Immature natural killer cell (primary cell): ENCODE data around the gene CCL24. TPM values are rescaled to one million over a fixed set of nuclear protein-coding genes. Genes with fewer than 3 reads are reported as not detected.
"Not testable (repeated sequence)": the region's sequence is repeated elsewhere in the genome, so short reads cannot be mapped to it uniquely, and the experiment has no call there.

Source experiments
- DNase-seq, 3 donors: peaks; one replicate each; pipeline ENCODE4 v3.0.0; 2022; ENCODE audit warnings: mixed read lengths in 1 of 3
- H3K27ac Mint-ChIP-seq, 6 donors: one replicate each; pipeline ENCODE4 v1.8.0; 2020; ENCODE audit warnings: mixed read lengths in 6 of 6, mild to moderate bottlenecking in 5 of 6, inconsistent platforms in 4 of 6, moderate library complexity in 3 of 6
- H3K27me3 Mint-ChIP-seq, 3 donors: one replicate each; pipeline ENCODE4 v1.8.0; 2020 to 2021; ENCODE audit warnings: low read depth in 3 of 3, mild to moderate bottlenecking in 3 of 3, mixed read lengths in 3 of 3, moderate library complexity in 3 of 3, inconsistent platforms in 1 of 3
- H3K36me3 Mint-ChIP-seq, 3 donors: one replicate each; pipeline ENCODE4 v1.8.0; 2020; ENCODE audit warnings: mixed read lengths in 3 of 3, inconsistent platforms in 2 of 3, mild to moderate bottlenecking in 2 of 3
- H3K4me1 Mint-ChIP-seq, 2 donors: one replicate each; pipeline ENCODE4 v1.8.0; 2020; ENCODE audit warnings: inconsistent platforms in 2 of 2, mild to moderate bottlenecking in 2 of 2, mixed read lengths in 2 of 2, moderate library complexity in 1 of 2
- H3K4me3 Mint-ChIP-seq, 5 donors: one replicate each; pipeline ENCODE4 v1.8.0; 2020; ENCODE audit warnings: mild to moderate bottlenecking in 5 of 5, mixed read lengths in 5 of 5, inconsistent platforms in 3 of 5, moderate library complexity in 3 of 5
- H3K9me3 Mint-ChIP-seq, 6 donors: one replicate each; pipeline ENCODE4 v1.8.0; 2020; ENCODE audit warnings: mild to moderate bottlenecking in 6 of 6, mixed read lengths in 6 of 6, inconsistent platforms in 4 of 6, moderate library complexity in 3 of 6
- polyA plus RNA-seq, 3 donors: library from polyadenylated mRNA; unstranded; fragments of 300-500 nt; fragmentation: Illumina TruSeq; gene quantifications; one replicate each; pipeline ENCODE4 v1.2.3, GENCODE V29; 2021

The CCL24 gene
- polyA plus RNA-seq, 3 donors from 2014 or later, result not detected

- DNase-seq, H3K4me1 Mint-ChIP-seq, H3K9me3 Mint-ChIP-seq, H3K4me3 Mint-ChIP-seq, H3K27me3 Mint-ChIP-seq, H3K36me3 Mint-ChIP-seq: not testable (repeated sequence)
- peak overlapping the region in 1 of 6 donors; percentile 46 for H3K27ac Mint-ChIP-seq
Observed at GRCh38 chr7:75838281-75838930, 24.8 kb upstream of the CCL24 start.

GRCh38 chr7:75836798-75837197 is 23.2 kb upstream of the CCL24 start:
- peaks cover 0 to 1% (median 0%) of the 10 kb centered on the region in 6 donors for H3K9me3 Mint-ChIP-seq
- peaks cover 0 to 4% (median 0%) of the 10 kb centered on the region in 3 donors for H3K27me3 Mint-ChIP-seq
- H3K27ac Mint-ChIP-seq, result no peak overlapping the region
- no peaks in the 10 kb centered on the region for H3K4me1 Mint-ChIP-seq
- no peaks in the 10 kb centered on the region for H3K36me3 Mint-ChIP-seq
- H3K4me3 Mint-ChIP-seq, result no peak overlapping the region
- no peak for DNase-seq

GRCh38 chr7:75835688-75836285 is 22.2 kb upstream of the CCL24 start:
- DNase-seq, result no peak
- peaks cover 0 to 4% (median 0%) of the 10 kb centered on the region in 3 donors for H3K27me3 Mint-ChIP-seq

GRCh38 chr7:75833662-75834061 is 20.1 kb upstream of the CCL24 start:
- not testable (repeated sequence) for DNase-seq, H3K36me3 Mint-ChIP-seq, H3K27me3 Mint-ChIP-seq, H3K27ac Mint-ChIP-seq, H3K4me1 Mint-ChIP-seq, H3K4me3 Mint-ChIP-seq, H3K9me3 Mint-ChIP-seq

More at GRCh38 chr7:75835688-75836285, 22.2 kb upstream of the CCL24 start:
- peaks cover 0 to 1% (median 0%) of the 10 kb centered on the region in 6 donors for H3K9me3 Mint-ChIP-seq
- H3K27ac Mint-ChIP-seq, result no peak overlapping the region
- no peaks in the 10 kb centered on the region for H3K36me3 Mint-ChIP-seq
- H3K4me3 Mint-ChIP-seq, result no peak overlapping the region
- H3K4me1 Mint-ChIP-seq, result no peaks in the 10 kb centered on the region

GRCh38 chr7:75830978-75831377 is 17.4 kb upstream of the CCL24 start:
- H3K27ac Mint-ChIP-seq, result no peak overlapping the region
- H3K4me3 Mint-ChIP-seq, result no peak overlapping the region
- no peaks in the 10 kb centered on the region for H3K36me3 Mint-ChIP-seq
- H3K4me1 Mint-ChIP-seq, result no peaks in the 10 kb centered on the region
- H3K9me3 Mint-ChIP-seq, result no peaks in the 10 kb centered on the region
- DNase-seq, result no peak
- peaks cover 0 to 1% (median 0%) of the 10 kb centered on the region in 3 donors for H3K27me3 Mint-ChIP-seq

- H3K36me3 Mint-ChIP-seq, H3K4me1 Mint-ChIP-seq, DNase-seq, H3K9me3 Mint-ChIP-seq, H3K27me3 Mint-ChIP-seq, H3K4me3 Mint-ChIP-seq: not testable (repeated sequence)
- peak overlapping the region in 1 of 6 donors; percentile 61 for H3K27ac Mint-ChIP-seq
Observed at GRCh38 chr7:75829656-75830055, 16.1 kb upstream of the CCL24 start.

- Mint-ChIP-seq H3K9me3 (no peaks in the 10 kb centered on the region), H3K36me3 (no peaks in the 10 kb centered on the region), H3K27me3 (peaks cover 0 to 13% (median 4%) of the 10 kb centered on the region in 3 donors), H3K4me1 (no peaks in the 10 kb centered on the region), H3K4me3 (no peak overlapping the region), H3K27ac (no peak overlapping the region)
- no peak for DNase-seq
Observed at GRCh38 chr7:75823198-75823910, 9.7 kb upstream of the CCL24 start.

GRCh38 chr7:75820688-75821087 is 7.1 kb upstream of the CCL24 start:
- Mint-ChIP-seq H3K4me1 (no peaks in the 10 kb centered on the region), H3K27ac (peak overlapping the region in 2 of 6 donors; percentile 21 to 31), H3K27me3 (peaks cover 0 to 16% (median 4%) of the 10 kb centered on the region in 3 donors), H3K36me3 (no peaks in the 10 kb centered on the region), H3K4me3 (no peak overlapping the region), H3K9me3 (no peaks in the 10 kb centered on the region)
- no peak for DNase-seq

GRCh38 chr7:75819711-75820110 is 6.1 kb upstream of the CCL24 start:
- no peak overlapping the region for H3K4me3 Mint-ChIP-seq
- H3K4me1 Mint-ChIP-seq, result no peaks in the 10 kb centered on the region
- H3K27ac Mint-ChIP-seq, result no peak overlapping the region
- no peak for DNase-seq
- peaks cover 0 to 16% (median 4%) of the 10 kb centered on the region in 3 donors for H3K27me3 Mint-ChIP-seq
- H3K36me3 Mint-ChIP-seq, result no peaks in the 10 kb centered on the region
- no peaks in the 10 kb centered on the region for H3K9me3 Mint-ChIP-seq

- Mint-ChIP-seq H3K36me3 (no peaks in the 10 kb centered on the region), H3K4me3 (no peak overlapping the region), H3K4me1 (no peaks in the 10 kb centered on the region), H3K27ac (no peak overlapping the region), H3K9me3 (no peaks in the 10 kb centered on the region), H3K27me3 (peaks cover 0 to 19% (median 2%) of the 10 kb centered on the region in 3 donors)
- no peak for DNase-seq
Observed at GRCh38 chr7:75818472-75818871, 4.9 kb upstream of the CCL24 start.

- no peak for DNase-seq
- H3K4me3 Mint-ChIP-seq, result no peak overlapping the region
Observed at GRCh38 chr7:75817116-75817515, 3.5 kb upstream of the CCL24 start.

GRCh38 chr7:75815418-75816064 is 1.9 kb upstream of the CCL24 start:
- no peaks in the 10 kb centered on the region for H3K36me3 Mint-ChIP-seq
- H3K9me3 Mint-ChIP-seq, result no peaks in the 10 kb centered on the region
- peaks cover 0 to 11% (median 2%) of the 10 kb centered on the region in 3 donors for H3K27me3 Mint-ChIP-seq
- DNase-seq, result no peak
- H3K4me1 Mint-ChIP-seq, result no peaks in the 10 kb centered on the region
- no peak overlapping the region for H3K4me3 Mint-ChIP-seq
- H3K27ac Mint-ChIP-seq, result no peak overlapping the region

More at GRCh38 chr7:75817116-75817515, 3.5 kb upstream of the CCL24 start:
- H3K4me1 Mint-ChIP-seq, result no peaks in the 10 kb centered on the region
- no peaks in the 10 kb centered on the region for H3K36me3 Mint-ChIP-seq
- H3K27ac Mint-ChIP-seq, result no peak overlapping the region
- peaks cover 0 to 17% (median 2%) of the 10 kb centered on the region in 3 donors for H3K27me3 Mint-ChIP-seq
- H3K9me3 Mint-ChIP-seq, result no peaks in the 10 kb centered on the region

GRCh38 chr7:75814407-75814947 is 871 bp upstream of the CCL24 start:
- Mint-ChIP-seq H3K27me3 (peaks cover 0 to 11% (median 2%) of the 10 kb centered on the region in 3 donors), H3K4me3 (no peak overlapping the region), H3K9me3 (no peaks in the 10 kb centered on the region), H3K27ac (no peak overlapping the region), H3K36me3 (no peaks in the 10 kb centered on the region), H3K4me1 (no peaks in the 10 kb centered on the region)
- no peak for DNase-seq

- H3K36me3 Mint-ChIP-seq, result no peaks in the 10 kb centered on the region
- no peaks in the 10 kb centered on the region for H3K9me3 Mint-ChIP-seq
- no peak overlapping the region for H3K4me3 Mint-ChIP-seq
- no peaks in the 10 kb centered on the region for H3K4me1 Mint-ChIP-seq
- H3K27me3 Mint-ChIP-seq, result peaks cover 0 to 11% (median 4%) of the 10 kb centered on the region in 3 donors
- H3K27ac Mint-ChIP-seq, result no peak overlapping the region
- DNase-seq, result no peak
Observed at GRCh38 chr7:75813084-75813483, 522 bp downstream of the CCL24 start.
